ENCODE data around the gene KRTAP10-11.
"Not testable (repeated sequence)": the region's sequence is repeated elsewhere in the genome, so short reads cannot be mapped to it uniquely, and the experiment has no call there.

The KRTAP10-11 gene, protein sequence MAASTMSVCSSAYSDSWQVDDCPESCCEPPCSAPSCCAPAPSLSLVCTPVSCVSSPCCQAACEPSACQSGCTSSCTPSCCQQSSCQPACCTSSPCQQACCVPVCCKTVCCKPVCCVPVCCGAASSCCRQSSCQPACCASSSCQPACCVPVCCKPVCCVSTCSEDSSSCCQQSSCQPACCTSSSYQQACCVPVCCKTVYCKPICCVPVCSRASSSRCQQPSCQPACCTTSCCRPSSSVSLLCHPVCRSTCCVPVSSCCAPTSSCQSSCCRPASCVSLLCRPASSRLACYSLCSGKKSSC

GRCh38 chr21:44646366-44647221, at the start of gene KRTAP10-11:
KRTAP10-11 (plus strand) TSS chr21:44646414; CDS start chr21:44646459, 45 bp downstream.
- not testable (repeated sequence) for DNase-seq

- DNase-seq = no peak
Measured at GRCh38 chr21:44598061-44598460, 48.2 kb upstream of the KRTAP10-11 start.

- DNase-seq = no peak
Measured at GRCh38 chr21:44599264-44600029, 46.8 kb upstream of the KRTAP10-11 start.

DNA sequence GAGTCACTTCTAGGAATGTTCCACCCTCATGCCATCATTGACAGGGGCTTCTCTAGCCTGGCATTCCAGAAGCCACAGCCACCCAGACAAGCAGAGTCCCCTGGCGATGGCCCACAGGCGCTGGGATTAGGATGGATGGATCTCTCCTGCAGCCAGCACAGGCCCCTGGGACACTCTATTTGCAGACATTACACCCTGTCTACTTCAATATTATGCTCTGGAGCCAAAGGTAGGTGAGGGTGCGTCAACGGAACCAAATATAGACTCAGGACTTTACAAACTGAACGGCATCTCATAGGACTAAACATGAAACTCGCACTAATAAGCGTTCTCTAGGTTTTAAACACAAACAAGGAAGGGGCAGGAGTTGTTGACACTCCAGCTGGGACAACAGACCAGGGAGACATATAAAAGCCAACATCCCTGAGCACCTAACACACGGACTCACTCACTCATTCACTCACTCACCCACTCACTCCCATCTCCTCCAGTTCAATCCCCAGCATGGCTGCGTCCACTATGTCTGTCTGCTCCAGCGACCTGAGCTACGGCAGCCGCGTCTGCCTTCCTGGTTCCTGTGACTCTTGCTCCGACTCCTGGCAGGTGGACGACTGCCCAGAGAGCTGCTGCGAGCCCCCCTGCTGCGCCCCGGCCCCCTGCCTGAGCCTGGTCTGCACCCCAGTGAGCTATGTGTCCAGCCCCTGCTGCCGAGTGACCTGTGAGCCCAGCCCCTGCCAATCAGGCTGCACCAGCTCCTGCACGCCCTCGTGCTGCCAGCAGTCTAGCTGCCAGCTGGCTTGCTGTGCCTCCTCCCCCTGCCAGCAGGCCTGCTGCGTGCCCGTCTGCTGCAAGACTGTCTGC, 45.9 kb upstream of the KRTAP10-11 start, which contains the start of gene KRTAP10-7:
Gene KRTAP10-7 (plus strand): TSS at position 480 of the 861 bp plus-strand sequence. CDS start 25 bp downstream, at position 505.
- DNase-seq = not testable (repeated sequence)

GRCh38 chr21:44601091-44601490, 45.1 kb upstream of the KRTAP10-11 start:
- DNase-seq = not testable (repeated sequence)

GRCh38 chr21:44601596-44602462, 44.4 kb upstream of the KRTAP10-11 start:
- DNase-seq = no peak

DNA sequence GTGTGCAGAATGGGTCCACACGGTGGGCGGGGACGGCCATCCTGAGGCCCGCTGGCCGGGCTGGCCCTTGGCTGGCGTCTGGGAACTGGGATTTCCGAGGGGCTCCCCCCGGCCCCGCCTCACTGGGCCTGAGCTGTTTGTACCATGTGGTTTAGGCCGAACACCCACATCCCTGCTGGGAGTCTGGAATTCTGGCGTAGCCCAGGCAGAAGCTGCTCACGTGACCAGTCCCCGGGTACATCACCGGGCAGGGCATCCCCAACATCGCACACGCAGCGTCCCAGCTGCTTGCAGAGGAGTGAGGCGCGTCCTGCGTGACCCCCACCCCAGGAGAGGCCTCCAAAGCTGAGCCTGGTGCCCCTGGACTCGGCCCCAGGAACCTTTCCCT, 43.8 kb upstream of the KRTAP10-11 start:
- DNase-seq = no peak

- no peak for DNase-seq
Measured at GRCh38 chr21:44603109-44603875, 42.9 kb upstream of the KRTAP10-11 start.

DNA sequence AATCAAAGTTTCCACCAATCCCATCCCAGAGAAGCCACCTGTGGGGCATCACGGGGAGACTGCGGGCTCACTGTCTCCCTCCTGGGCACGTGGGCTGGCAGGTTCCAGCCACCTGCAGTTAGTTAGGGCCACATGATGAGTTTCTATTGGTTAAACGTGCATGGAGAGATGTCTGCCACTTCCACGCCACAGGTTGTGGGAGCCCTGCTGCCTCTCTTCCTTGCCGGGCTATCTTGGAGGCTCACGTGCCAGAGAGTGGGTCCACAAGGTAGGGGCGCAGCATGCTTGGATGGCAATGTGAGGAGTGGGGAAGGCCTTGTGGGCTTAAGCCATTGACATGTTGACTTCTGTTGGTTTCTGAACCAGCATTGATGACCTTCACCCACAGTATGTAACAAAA, 42.3 kb upstream of the KRTAP10-11 start:
- no peak for DNase-seq

DNA sequence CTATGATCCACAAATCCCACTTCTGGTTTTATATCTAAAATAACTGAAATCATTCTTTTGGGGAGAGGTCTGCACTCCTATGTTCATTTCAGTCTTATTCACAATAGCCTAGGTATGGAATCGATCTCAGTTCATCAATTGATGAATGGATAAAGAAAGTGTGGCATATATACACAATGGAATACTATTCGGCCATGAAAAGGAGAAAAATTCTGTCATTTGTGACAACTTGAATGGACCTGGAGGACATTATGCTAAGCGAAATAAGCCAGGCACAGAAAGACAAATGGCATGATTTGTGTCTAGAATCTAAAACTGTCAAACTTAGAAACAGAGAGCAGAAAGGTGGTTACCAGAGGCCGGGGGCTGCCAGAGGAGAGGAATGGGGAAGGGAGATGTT, 39.7 kb upstream of the KRTAP10-11 start:
- DNase-seq = no peak

DNA sequence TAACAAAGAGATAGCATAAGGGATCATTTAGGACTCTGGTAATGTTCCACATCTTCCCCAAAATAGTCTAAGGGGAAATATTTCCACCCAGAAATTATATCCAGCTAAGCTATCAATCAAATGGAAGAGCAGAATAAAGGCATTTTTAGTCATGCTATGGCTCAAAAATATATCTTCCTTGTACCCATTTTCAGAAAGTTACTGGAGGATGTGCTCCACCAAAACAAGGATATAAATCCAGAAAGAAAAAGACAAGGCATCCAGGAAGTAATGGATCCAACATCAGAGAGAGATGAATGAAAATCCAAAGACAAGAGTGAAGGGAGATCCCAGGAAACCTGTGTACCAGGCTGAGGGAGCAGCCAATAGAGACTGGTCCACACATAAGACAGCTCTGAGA, 37.0 kb upstream of the KRTAP10-11 start:
- DNase-seq = no peak

DNA sequence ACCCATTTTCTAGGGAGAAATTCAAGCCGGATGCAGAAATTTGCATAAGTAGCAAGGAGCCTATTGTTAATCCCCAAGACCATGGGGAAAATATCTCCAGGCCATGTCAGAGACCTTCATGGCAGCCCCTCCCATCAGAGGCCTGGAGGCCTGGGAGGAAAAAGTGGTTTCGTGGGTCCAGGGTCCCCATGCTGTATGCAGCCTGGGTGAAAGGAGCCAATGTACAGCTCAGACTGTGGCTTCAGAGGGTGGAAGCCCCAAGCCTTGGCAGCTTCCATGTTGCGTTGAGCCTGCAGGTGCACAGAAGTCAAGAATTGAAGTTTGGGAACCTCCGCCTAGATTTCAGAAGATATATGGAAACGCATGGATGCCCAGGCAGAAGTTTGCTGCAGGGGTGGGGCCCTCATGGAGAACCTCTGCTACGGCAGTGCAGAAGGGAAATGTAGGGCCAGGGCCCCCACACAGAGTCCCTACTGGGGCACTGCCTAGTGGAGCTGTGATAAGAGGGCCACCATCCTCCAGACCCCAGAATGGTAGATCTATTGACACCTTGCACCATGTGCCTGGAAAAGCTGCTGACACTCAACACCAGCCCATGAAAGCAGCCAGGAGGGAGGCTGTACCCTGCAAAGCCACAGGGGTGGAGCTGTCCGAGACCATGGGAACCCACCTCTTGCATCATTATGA, 35.9 kb upstream of the KRTAP10-11 start:
- not testable (repeated sequence) for DNase-seq

GRCh38 chr21:44611551-44611950, 34.7 kb upstream of the KRTAP10-11 start:
- DNase-seq = no peak

GRCh38 chr21:44612029-44612486, 34.2 kb upstream of the KRTAP10-11 start, which contains the start of gene KRTAP10-8:
KRTAP10-8 (plus strand) TSS chr21:44612079; CDS start chr21:44612101, 22 bp downstream.
- DNase-seq = no peak

- DNase-seq = no peak
Measured at GRCh38 chr21:44612669-44613229, 33.5 kb upstream of the KRTAP10-11 start.

DNA sequence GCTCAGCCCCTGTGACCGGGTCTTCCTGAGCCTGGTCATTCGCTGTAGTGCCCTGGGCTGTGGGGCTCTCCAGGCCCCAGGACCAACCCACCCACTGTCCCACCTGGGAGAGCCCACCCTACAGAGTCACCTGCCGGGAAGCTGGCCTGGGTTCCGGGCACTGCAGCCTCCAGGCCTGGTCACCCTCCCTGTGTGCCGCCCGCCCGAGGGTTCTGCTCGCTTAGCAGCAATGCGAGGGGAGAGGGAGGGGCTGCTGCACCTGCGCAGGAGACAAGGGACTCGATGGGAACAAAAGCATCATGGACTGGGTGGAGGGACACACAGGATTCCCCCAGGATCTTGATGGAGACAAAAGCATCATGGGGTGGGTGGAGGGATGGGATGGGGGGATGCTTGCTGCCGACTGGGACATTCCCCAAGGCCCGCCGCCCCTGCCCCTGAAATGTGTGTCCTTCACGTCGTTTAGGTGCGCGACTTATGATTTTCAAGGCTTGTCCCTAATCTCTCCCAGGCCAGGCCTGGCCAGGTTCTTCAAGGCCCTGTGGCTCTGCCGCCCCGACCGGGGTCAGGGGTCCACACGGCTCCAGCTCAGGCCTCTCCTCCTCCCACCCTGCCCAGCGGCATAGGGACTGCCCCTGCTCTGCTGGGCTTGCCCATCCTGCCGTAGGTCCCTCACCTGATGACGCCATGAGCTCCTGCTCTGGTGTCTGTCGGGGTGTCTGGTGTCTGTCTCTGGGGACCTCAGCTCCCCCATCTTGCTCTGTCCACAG, 32.6 kb upstream of the KRTAP10-11 start:
- no peak for DNase-seq

DNA sequence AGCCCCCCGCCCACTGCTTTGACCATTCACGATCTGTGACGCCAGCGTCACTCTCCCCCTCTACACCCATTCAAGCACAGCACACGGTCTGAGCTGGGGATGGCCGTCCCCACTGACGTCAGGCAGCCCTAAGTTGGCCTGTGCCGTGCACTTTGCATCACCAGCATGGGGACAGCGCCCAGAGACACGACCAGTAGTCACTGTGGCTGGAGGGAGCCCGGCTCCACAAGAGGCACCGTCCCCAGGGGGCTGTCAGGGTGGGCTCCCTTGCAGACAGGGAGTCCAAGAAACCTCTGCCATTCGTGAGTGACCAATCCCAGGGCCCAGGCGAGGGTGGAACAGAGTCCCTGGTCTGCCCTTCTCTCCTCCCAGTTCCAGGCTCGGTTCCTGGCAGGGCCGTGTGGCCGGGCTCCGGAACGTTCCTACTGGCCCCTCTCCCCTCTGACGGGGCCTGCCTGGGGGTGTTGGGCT, 32.0 kb upstream of the KRTAP10-11 start:
- DNase-seq = no peak

GRCh38 chr21:44614961-44615391, 31.2 kb upstream of the KRTAP10-11 start:
- no peak for DNase-seq
